GM19397 (cell line): Measurements from ENCODE around the gene NAIF1.

Experiments used
- ATAC-seq: cut with Tn5 transposase; IDR thresholded peaks from one replicate; pipeline ENCODE4 v1.9.1; 2021; ENCODE audit warnings: mild to moderate bottlenecking, moderate library complexity; ENCODE audit not compliant: unreplicated experiment

The NAIF1 gene

GRCh38 chr9:128102861-128103588 is 35.9 kb upstream of the NAIF1 start:
- ATAC-seq = no peak

GRCh38 chr9:128102196-128102595 is 35.1 kb upstream of the NAIF1 start:
- ATAC-seq = no peak

- no peak for ATAC-seq
Observed at GRCh38 chr9:128101690-128102089, 34.6 kb upstream of the NAIF1 start.

- ATAC-seq = no peak
Observed at GRCh38 chr9:128101231-128101661, 34.1 kb upstream of the NAIF1 start.

- no peak for ATAC-seq
Observed at GRCh38 chr9:128100581-128100980, 33.5 kb upstream of the NAIF1 start.

- no peak for ATAC-seq
Observed at GRCh38 chr9:128099932-128100491, 32.9 kb upstream of the NAIF1 start.

- no peak for ATAC-seq
Observed at GRCh38 chr9:128099231-128099931, 32.3 kb upstream of the NAIF1 start.

- no peak for ATAC-seq
Observed at GRCh38 chr9:128098297-128099230, 31.4 kb upstream of the NAIF1 start.

- ATAC-seq = no peak
Observed at GRCh38 chr9:128097543-128098296, 30.6 kb upstream of the NAIF1 start.

GRCh38 chr9:128096616-128097536 is 29.8 kb upstream of the NAIF1 start:
- no peak for ATAC-seq

GRCh38 chr9:128094950-128095544 is 27.9 kb upstream of the NAIF1 start:
- no peak for ATAC-seq

- peak; percentile 81 for ATAC-seq
Observed at GRCh38 chr9:128094166-128094949, 27.2 kb upstream of the NAIF1 start.

GRCh38 chr9:128093011-128093410 is 25.9 kb upstream of the NAIF1 start:
- no peak for ATAC-seq

GRCh38 chr9:128092199-128092977 is 25.3 kb upstream of the NAIF1 start:
- ATAC-seq = no peak

GRCh38 chr9:128091571-128091970 is 24.5 kb upstream of the NAIF1 start:
- ATAC-seq = no peak

- ATAC-seq = no peak
Observed at GRCh38 chr9:128091144-128091543, 24.0 kb upstream of the NAIF1 start.

- ATAC-seq = no peak
Observed at GRCh38 chr9:128089299-128089698, 22.2 kb upstream of the NAIF1 start.
